HepG2 (cell line): ENCODE results near the gene PRPSAP1. TPM values are rescaled to one million over a fixed set of nuclear protein-coding genes. Genes with fewer than 3 reads are reported as not detected.
A peak's percentile ranks its signal among the peaks of the same experiment; 100 is the strongest.

Source experiments
- GZF1 ChIP-seq: sonication (generic); formaldehyde crosslinking; IDR thresholded peaks from 2 replicates; pipeline ENCODE4 v1.5.1; 2020; ENCODE audit warnings: mild to moderate bottlenecking, missing genetic modification reagents
- SRSF9 ChIP-seq: fragments of 200-400 bp; formaldehyde crosslinking; IDR thresholded peaks from 2 replicates; pipeline ENCODE4 v1.6.1; 2018; ENCODE audit warnings: borderline replicate concordance, mild to moderate bottlenecking, low read depth, low read length; ENCODE audit not compliant: insufficient read depth, poor library complexity, severe bottlenecking
- ZFP90 ChIP-seq: sonication (generic); formaldehyde crosslinking; IDR thresholded peaks from 2 replicates; pipeline ENCODE4 v1.8.0; 2022; ENCODE audit warnings: missing genetic modification reagents, mild to moderate bottlenecking, inconsistent platforms, borderline replicate concordance
- ZNF138 ChIP-seq: sonication (generic); formaldehyde crosslinking; IDR thresholded peaks from 2 replicates; pipeline ENCODE4 v1.5.0; 2020; ENCODE audit warnings: mild to moderate bottlenecking, low read depth, missing genetic modification reagents
- ZNF143 ChIP-seq: sonication (generic); formaldehyde crosslinking; IDR thresholded peaks from 2 replicates; pipeline ENCODE4 v1.4.0; 2020; ENCODE audit warnings: missing genetic modification reagents
- ZNF564 ChIP-seq: sonication (generic); formaldehyde crosslinking; IDR thresholded peaks from 2 replicates; pipeline ENCODE4 v1.8.1; 2023; ENCODE audit warnings: mild to moderate bottlenecking, missing genetic modification reagents
- polyA plus RNA-seq, 8 experiments: library from polyadenylated mRNA; depleted of rRNA in 3 of 8; stranded (reverse) in 7 of 8; unstranded in 1 of 8; fragments of >200 nt; fragmentation: Illumina TruSeq in 4 of 8; extraction: Trizol in 4 of 8; gene quantifications; 2 replicates each; pipeline versions ENCODE4 v1.2.1 to v1.2.3, GENCODE V29; 2011 to 2016; ENCODE audit warnings: low read depth in 4 of 8, missing spikeins in 1 of 8, mixed read lengths in 1 of 8; ENCODE audit not compliant: insufficient read depth in 1 of 8
- total RNA-seq, 5 experiments: library from RNA; depleted of rRNA; stranded (reverse); fragments of >200 nt; fragmentation: Illumina TruSeq; extraction: Trizol; gene quantifications; 2 replicates each; pipeline ENCODE4 v1.2.3, GENCODE V29; 2016; ENCODE audit warnings: low read depth in 1 of 5
- TF ChIP-seq, protein P1 (sequence below): sonication (generic); formaldehyde crosslinking; IDR thresholded peaks from 2 replicates; pipeline ENCODE4 v1.4.0; 2020; ENCODE audit warnings: mild to moderate bottlenecking, missing genetic modification reagents, borderline replicate concordance
- TF ChIP-seq, protein P2 (sequence below): sonication (generic); formaldehyde crosslinking; conservative IDR thresholded peaks from 2 replicates; pipeline ENCODE4 v1.4.0; 2020; ENCODE audit warnings: missing genetic modification reagents
- TF ChIP-seq, protein P3 (sequence below): sonication (generic); formaldehyde crosslinking; IDR thresholded peaks from 2 replicates; pipeline ENCODE4 v1.4.0; 2020; ENCODE audit warnings: low read depth, missing genetic modification reagents
- TF ChIP-seq, protein P4 (sequence below): sonication (generic); formaldehyde crosslinking; IDR thresholded peaks from 2 replicates; pipeline ENCODE4 v1.4.0; 2020; ENCODE audit warnings: mild to moderate bottlenecking, low read depth, missing genetic modification reagents
- TF ChIP-seq, protein P5 (sequence below): sonication (generic); formaldehyde crosslinking; IDR thresholded peaks from 2 replicates; pipeline ENCODE4 v1.4.0; 2020; ENCODE audit warnings: mild to moderate bottlenecking, missing genetic modification reagents
- TF ChIP-seq, protein P6 (sequence below): IDR thresholded peaks from 2 replicates; pipeline ENCODE4 v1.6.1; 2016; ENCODE audit warnings: missing compliant biosample characterization, missing genetic modification reagents, borderline replicate concordance

Gene PRPSAP1
- total and polyA plus RNA-seq, 2 of the 13 experiments (the other 11 are each of a cell fraction or from before 2014, with no cell fraction given) = 91.1 to 314 TPM

DNA sequence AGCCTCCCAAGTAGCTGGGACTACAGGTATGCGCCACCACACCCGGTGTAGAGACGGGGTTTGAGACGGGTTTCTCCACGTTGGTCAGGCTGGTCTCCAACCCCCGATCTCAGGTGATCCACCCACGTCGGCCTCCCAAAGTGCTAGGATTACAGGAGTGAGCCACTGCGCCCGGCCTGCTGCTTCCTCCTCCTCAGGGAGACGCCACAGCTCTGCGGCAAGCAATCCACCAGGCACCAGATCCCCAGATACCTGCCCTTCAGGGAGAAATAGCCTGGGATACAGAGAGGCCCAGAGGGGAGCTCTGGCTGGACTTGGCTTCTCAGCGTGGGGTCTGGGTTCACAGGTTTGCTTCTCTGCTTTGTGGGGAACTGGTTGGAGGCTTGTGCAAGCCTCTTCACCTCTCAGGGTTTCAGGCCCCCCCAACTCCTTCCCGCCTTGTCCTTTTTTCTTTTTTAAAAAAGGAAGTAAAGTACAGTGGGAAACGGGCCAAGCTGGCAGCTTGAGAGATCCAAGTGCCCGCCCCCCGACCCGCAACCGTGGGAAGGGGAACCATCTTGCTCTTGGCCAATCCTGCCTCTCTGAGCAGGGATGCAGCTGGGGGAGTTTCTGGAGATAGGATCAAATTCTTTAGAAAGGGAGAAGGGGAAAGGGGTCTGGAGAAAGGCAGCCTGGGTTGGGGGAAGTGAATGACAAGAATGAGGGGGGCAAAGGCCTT lies 28.1 kb upstream of the PRPSAP1 start (continued):
- TF ChIP-seq ZFP90 (CRISPR knock-in tag) (peak; percentile 39; the same call in 1 of the 2 replicates), ZNF138 (CRISPR knock-in tag) (no peak), ZNF564 (peak; percentile 19; the same call in 1 of the 2 replicates), GZF1 (CRISPR knock-in tag) (0 out of 2 replicates have a peak, but pooled peaks have one; percentile 50), ZNF143 (CRISPR knock-in tag) (0 out of 2 replicates have a peak, but pooled peaks have one; percentile 15), SRSF9 (no peak)
- TF ChIP-seq, protein P1, sequence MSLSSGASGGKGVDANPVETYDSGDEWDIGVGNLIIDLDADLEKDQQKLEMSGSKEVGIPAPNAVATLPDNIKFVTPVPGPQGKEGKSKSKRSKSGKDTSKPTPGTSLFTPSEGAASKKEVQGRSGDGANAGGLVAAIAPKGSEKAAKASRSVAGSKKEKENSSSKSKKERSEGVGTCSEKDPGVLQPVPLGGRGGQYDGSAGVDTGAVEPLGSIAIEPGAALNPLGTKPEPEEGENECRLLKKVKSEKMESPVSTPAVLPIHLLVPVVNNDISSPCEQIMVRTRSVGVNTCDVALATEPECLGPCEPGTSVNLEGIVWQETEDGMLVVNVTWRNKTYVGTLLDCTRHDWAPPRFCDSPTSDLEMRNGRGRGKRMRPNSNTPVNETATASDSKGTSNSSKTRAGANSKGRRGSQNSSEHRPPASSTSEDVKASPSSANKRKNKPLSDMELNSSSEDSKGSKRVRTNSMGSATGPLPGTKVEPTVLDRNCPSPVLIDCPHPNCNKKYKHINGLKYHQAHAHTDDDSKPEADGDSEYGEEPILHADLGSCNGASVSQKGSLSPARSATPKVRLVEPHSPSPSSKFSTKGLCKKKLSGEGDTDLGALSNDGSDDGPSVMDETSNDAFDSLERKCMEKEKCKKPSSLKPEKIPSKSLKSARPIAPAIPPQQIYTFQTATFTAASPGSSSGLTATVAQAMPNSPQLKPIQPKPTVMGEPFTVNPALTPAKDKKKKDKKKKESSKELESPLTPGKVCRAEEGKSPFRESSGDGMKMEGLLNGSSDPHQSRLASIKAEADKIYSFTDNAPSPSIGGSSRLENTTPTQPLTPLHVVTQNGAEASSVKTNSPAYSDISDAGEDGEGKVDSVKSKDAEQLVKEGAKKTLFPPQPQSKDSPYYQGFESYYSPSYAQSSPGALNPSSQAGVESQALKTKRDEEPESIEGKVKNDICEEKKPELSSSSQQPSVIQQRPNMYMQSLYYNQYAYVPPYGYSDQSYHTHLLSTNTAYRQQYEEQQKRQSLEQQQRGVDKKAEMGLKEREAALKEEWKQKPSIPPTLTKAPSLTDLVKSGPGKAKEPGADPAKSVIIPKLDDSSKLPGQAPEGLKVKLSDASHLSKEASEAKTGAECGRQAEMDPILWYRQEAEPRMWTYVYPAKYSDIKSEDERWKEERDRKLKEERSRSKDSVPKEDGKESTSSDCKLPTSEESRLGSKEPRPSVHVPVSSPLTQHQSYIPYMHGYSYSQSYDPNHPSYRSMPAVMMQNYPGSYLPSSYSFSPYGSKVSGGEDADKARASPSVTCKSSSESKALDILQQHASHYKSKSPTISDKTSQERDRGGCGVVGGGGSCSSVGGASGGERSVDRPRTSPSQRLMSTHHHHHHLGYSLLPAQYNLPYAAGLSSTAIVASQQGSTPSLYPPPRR = 0 out of 2 replicates have a peak, but pooled peaks have one; percentile 33
- TF ChIP-seq, protein P2, sequence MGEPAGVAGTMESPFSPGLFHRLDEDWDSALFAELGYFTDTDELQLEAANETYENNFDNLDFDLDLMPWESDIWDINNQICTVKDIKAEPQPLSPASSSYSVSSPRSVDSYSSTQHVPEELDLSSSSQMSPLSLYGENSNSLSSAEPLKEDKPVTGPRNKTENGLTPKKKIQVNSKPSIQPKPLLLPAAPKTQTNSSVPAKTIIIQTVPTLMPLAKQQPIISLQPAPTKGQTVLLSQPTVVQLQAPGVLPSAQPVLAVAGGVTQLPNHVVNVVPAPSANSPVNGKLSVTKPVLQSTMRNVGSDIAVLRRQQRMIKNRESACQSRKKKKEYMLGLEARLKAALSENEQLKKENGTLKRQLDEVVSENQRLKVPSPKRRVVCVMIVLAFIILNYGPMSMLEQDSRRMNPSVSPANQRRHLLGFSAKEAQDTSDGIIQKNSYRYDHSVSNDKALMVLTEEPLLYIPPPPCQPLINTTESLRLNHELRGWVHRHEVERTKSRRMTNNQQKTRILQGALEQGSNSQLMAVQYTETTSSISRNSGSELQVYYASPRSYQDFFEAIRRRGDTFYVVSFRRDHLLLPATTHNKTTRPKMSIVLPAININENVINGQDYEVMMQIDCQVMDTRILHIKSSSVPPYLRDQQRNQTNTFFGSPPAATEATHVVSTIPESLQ (CRISPR knock-in tag) = no peak
- TF ChIP-seq, protein P3, sequence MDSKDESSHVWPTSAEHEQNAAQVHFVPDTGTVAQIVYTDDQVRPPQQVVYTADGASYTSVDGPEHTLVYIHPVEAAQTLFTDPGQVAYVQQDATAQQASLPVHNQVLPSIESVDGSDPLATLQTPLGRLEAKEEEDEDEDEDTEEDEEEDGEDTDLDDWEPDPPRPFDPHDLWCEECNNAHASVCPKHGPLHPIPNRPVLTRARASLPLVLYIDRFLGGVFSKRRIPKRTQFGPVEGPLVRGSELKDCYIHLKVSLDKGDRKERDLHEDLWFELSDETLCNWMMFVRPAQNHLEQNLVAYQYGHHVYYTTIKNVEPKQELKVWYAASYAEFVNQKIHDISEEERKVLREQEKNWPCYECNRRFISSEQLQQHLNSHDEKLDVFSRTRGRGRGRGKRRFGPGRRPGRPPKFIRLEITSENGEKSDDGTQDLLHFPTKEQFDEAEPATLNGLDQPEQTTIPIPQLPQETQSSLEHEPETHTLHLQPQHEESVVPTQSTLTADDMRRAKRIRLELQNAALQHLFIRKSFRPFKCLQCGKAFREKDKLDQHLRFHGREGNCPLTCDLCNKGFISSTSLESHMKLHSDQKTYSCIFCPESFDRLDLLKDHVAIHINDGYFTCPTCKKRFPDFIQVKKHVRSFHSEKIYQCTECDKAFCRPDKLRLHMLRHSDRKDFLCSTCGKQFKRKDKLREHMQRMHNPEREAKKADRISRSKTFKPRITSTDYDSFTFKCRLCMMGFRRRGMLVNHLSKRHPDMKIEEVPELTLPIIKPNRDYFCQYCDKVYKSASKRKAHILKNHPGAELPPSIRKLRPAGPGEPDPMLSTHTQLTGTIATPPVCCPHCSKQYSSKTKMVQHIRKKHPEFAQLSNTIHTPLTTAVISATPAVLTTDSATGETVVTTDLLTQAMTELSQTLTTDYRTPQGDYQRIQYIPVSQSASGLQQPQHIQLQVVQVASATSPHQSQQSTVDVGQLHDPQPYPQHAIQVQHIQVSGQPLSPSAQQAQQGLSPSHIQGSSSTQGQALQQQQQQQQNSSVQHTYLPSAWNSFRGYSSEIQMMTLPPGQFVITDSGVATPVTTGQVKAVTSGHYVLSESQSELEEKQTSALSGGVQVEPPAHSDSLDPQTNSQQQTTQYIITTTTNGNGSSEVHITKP (CRISPR knock-in tag) = no peak
- TF ChIP-seq, protein P4, sequence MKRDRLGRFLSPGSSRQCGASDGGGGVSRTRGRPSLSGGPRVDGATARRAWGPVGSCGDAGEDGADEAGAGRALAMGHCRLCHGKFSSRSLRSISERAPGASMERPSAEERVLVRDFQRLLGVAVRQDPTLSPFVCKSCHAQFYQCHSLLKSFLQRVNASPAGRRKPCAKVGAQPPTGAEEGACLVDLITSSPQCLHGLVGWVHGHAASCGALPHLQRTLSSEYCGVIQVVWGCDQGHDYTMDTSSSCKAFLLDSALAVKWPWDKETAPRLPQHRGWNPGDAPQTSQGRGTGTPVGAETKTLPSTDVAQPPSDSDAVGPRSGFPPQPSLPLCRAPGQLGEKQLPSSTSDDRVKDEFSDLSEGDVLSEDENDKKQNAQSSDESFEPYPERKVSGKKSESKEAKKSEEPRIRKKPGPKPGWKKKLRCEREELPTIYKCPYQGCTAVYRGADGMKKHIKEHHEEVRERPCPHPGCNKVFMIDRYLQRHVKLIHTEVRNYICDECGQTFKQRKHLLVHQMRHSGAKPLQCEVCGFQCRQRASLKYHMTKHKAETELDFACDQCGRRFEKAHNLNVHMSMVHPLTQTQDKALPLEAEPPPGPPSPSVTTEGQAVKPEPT = peak; percentile 31; the same call in 1 of the 2 replicates
- TF ChIP-seq, protein P5, sequence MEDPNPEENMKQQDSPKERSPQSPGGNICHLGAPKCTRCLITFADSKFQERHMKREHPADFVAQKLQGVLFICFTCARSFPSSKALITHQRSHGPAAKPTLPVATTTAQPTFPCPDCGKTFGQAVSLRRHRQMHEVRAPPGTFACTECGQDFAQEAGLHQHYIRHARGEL = no peak
- TF ChIP-seq, protein P6, sequence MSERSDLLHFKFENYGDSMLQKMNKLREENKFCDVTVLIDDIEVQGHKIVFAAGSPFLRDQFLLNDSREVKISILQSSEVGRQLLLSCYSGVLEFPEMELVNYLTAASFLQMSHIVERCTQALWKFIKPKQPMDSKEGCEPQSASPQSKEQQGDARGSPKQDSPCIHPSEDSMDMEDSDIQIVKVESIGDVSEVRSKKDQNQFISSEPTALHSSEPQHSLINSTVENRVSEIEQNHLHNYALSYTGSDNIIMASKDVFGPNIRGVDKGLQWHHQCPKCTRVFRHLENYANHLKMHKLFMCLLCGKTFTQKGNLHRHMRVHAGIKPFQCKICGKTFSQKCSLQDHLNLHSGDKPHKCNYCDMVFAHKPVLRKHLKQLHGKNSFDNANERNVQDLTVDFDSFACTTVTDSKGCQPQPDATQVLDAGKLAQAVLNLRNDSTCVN (CRISPR knock-in tag) = no peak
